ENCODE data around the gene BARHL2.

BARHL2 gene

GRCh38 chr1:90715309-90715708, 1.8 kb downstream of the BARHL2 start:
- no peak overlapping the region for H3K27ac ChIP-seq (ENCODE audit: low read length)
- H3K9me3 ChIP-seq (ENCODE audit: insufficient read depth, low read length) = no peaks in the 10 kb centered on the region
- H3K27me3 ChIP-seq (ENCODE audit: low read depth, low read length) = 0 out of 2 replicates have a peak, but pooled peaks cover 3% of the 10 kb centered on the region
- no peaks in the 10 kb centered on the region for H3K4me1 ChIP-seq (ENCODE audit: low read length)
- H3K4me2 ChIP-seq (ENCODE audit: low read length) = no peak overlapping the region
- H3K4me3 ChIP-seq (ENCODE audit: low read length) = no peak overlapping the region
- H4K20me1 ChIP-seq (ENCODE audit: insufficient read depth, low read length) = no peaks in the 10 kb centered on the region
- H3K79me2 ChIP-seq (ENCODE audit: low read length) = no peaks in the 10 kb centered on the region
- H2AFZ ChIP-seq (ENCODE audit: low read depth, low read length) = no peak overlapping the region
- H3K36me3 ChIP-seq (replicated peaks; ENCODE audit: low read depth, low read length) = no peaks in the 10 kb centered on the region
- TF ChIP-seq EZH2phosphoT487 (IDR thresholded peaks at IDR 0.05; ENCODE audit: low read depth) = no peak
- H3K9ac ChIP-seq (ENCODE audit: low read length) = no peak overlapping the region

GRCh38 chr1:90714521-90714951, 2.6 kb downstream of the BARHL2 start:
- no peak overlapping the region for H3K4me3 ChIP-seq (ENCODE audit: low read length)
- H3K27me3 ChIP-seq (ENCODE audit: low read depth, low read length) = 0 out of 2 replicates have a peak, but pooled peaks cover 3% of the 10 kb centered on the region
- no peaks in the 10 kb centered on the region for H3K4me1 ChIP-seq (ENCODE audit: low read length)

GRCh38 chr1:90713741-90714509, 3.2 kb downstream of the BARHL2 start:
- Histone ChIP-seq H3K36me3 (replicated peaks; ENCODE audit: low read depth, low read length) (no peaks in the 10 kb centered on the region), H3K79me2 (ENCODE audit: low read length) (no peaks in the 10 kb centered on the region), H3K9ac (ENCODE audit: low read length) (no peak overlapping the region), H3K4me3 (ENCODE audit: low read length) (no peak overlapping the region), H3K9me3 (ENCODE audit: insufficient read depth, low read length) (no peaks in the 10 kb centered on the region), H3K4me2 (ENCODE audit: low read length) (no peak overlapping the region), H3K4me1 (ENCODE audit: low read length) (no peaks in the 10 kb centered on the region), H4K20me1 (ENCODE audit: insufficient read depth, low read length) (no peaks in the 10 kb centered on the region), H3K27ac (ENCODE audit: low read length) (no peak overlapping the region), H3K27me3 (ENCODE audit: low read depth, low read length) (0 out of 2 replicates have a peak, but pooled peaks cover 3% of the 10 kb centered on the region), H2AFZ (ENCODE audit: low read depth, low read length) (no peak overlapping the region)
- TF ChIP-seq EZH2phosphoT487 (IDR thresholded peaks at IDR 0.05; ENCODE audit: low read depth) = no peak
- TF ChIP-seq CTCF (IDR thresholded peaks at IDR 0.05; ENCODE audit: low read depth, low read length) = no peak

More at GRCh38 chr1:90714521-90714951, 2.6 kb downstream of the BARHL2 start:
- H3K9me3 ChIP-seq (ENCODE audit: insufficient read depth, low read length) = no peaks in the 10 kb centered on the region
- H3K4me2 ChIP-seq (ENCODE audit: low read length) = no peak overlapping the region
- H3K79me2 ChIP-seq (ENCODE audit: low read length) = no peaks in the 10 kb centered on the region
- no peaks in the 10 kb centered on the region for H4K20me1 ChIP-seq (ENCODE audit: insufficient read depth, low read length)
- no peaks in the 10 kb centered on the region for H3K36me3 ChIP-seq (replicated peaks; ENCODE audit: low read depth, low read length)
- TF ChIP-seq EZH2phosphoT487 (IDR thresholded peaks at IDR 0.05; ENCODE audit: low read depth) (no peak), CTCF (IDR thresholded peaks at IDR 0.05; ENCODE audit: low read depth, low read length) (no peak)
- no peak overlapping the region for H3K27ac ChIP-seq (ENCODE audit: low read length)
- H3K9ac ChIP-seq (ENCODE audit: low read length) = no peak overlapping the region
- H2AFZ ChIP-seq (ENCODE audit: low read depth, low read length) = no peak overlapping the region

GRCh38 chr1:90712915-90713730, 4.0 kb downstream of the BARHL2 start:
- H3K36me3 ChIP-seq (replicated peaks; ENCODE audit: low read depth, low read length) = no peaks in the 10 kb centered on the region
- H3K27ac ChIP-seq (ENCODE audit: low read length) = no peak overlapping the region
- no peak overlapping the region for H3K9ac ChIP-seq (ENCODE audit: low read length)
- H3K9me3 ChIP-seq (ENCODE audit: insufficient read depth, low read length) = no peaks in the 10 kb centered on the region
- H3K4me3 ChIP-seq (ENCODE audit: low read length) = no peak overlapping the region
- TF ChIP-seq EZH2phosphoT487 (IDR thresholded peaks at IDR 0.05; ENCODE audit: low read depth) = no peak
- no peaks in the 10 kb centered on the region for H4K20me1 ChIP-seq (ENCODE audit: insufficient read depth, low read length)
- H2AFZ ChIP-seq (ENCODE audit: low read depth, low read length) = no peak overlapping the region
- no peaks in the 10 kb centered on the region for H3K4me1 ChIP-seq (ENCODE audit: low read length)
- 0 out of 2 replicates have a peak, but pooled peaks cover 3% of the 10 kb centered on the region for H3K27me3 ChIP-seq (ENCODE audit: low read depth, low read length)
- no peaks in the 10 kb centered on the region for H3K79me2 ChIP-seq (ENCODE audit: low read length)
- no peak overlapping the region for H3K4me2 ChIP-seq (ENCODE audit: low read length)

Measured in OCI-LY3 (cell line).